ENCODE measurements around the gene SLC8A2. TPM values are rescaled to one million over a fixed set of nuclear protein-coding genes. Genes with fewer than 3 reads are reported as not detected.

SLC8A2 gene
- total RNA-seq, 1 experiment from 2014 or later = 0.10 TPM

DNA sequence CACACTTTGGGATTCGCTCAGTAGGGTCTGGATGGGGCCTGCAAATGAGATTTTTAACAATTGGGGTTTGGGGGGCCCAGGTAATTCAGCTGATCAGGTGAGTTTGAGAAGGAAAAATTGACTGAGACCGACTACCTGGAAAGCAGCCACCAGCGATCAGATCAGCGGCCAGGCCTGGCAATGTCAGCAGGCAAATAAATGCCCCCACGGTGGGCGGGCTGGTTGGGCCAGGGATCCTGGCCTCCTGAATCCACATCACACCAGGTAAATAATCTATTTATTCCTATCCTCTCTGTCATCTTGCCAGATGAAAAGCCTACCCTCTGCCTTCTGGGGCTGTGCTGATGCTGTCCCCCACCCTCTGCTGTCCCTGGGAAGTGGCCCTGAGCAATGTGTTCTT is 33.8 kb upstream of the SLC8A2 start:
- ChIA-PET POLR2A (no interaction called here), CTCF (no interaction called here)
- H3K36me3 ChIP-seq (ENCODE audit: control insufficient read depth, insufficient read depth, low read length) = no peaks in the 10 kb centered on the region

GRCh38 chr19:47503826-47504150 is 32.1 kb upstream of the SLC8A2 start:
- CTCF ChIA-PET = interaction anchor here (0.6 kb wide), 1 partner anchor 96 kb away, joined by 3 read pairs; no protein-coding TSS in a partner anchor
- no peak for ATAC-seq
- H3K27me3 ChIP-seq (ENCODE audit: control insufficient read depth, insufficient read depth, low read length) = no peaks in the 10 kb centered on the region
- H3K27ac ChIP-seq (ENCODE audit: low read length) = no peak overlapping the region
- POLR2A ChIA-PET = no interaction called here
- no peaks in the 10 kb centered on the region for H3K36me3 ChIP-seq (ENCODE audit: control insufficient read depth, insufficient read depth, low read length)
- H3K4me3 ChIP-seq (ENCODE audit: low read depth in 2 of 2, low read length in 2 of 2) = no peak overlapping the region
- no peaks in the 10 kb centered on the region for H3K9me3 ChIP-seq (ENCODE audit: control insufficient read depth, insufficient read depth, low read depth, low read length)
- no TSS peak for BruUV-seq (replicated peaks)
- in situ Hi-C loops (cut with HindIII; ENCODE audit: low pct_unique_long_range_greater_than_20kb, low sequenced_read_pairs) = no loop called here
- no peaks in the 10 kb centered on the region for H3K4me1 ChIP-seq (ENCODE audit: control insufficient read depth, insufficient read depth, low read length)
- TF ChIP-seq POLR2AphosphoS5 (IDR thresholded peaks at IDR 0.05; ENCODE audit: low read depth, low read length) (no peak), SIN3A (IDR thresholded peaks at IDR 0.05; ENCODE audit: borderline replicate concordance, insufficient read depth, low read depth, low read length) (no peak)
- no peak for DNase-seq (ENCODE audit: low read depth, low spot score)
- intact Hi-C loops (cut with micrococcal nuclease; ENCODE audit: unreplicated experiment) = no loop called here

More for the DNA sequence above, 33.8 kb upstream of the SLC8A2 start:
- DNase-seq (ENCODE audit: low read depth, low spot score) = no peak
- ATAC-seq = no peak
- Histone ChIP-seq H3K9me3 (ENCODE audit: control insufficient read depth, insufficient read depth, low read depth, low read length) (no peaks in the 10 kb centered on the region), H3K27me3 (ENCODE audit: control insufficient read depth, insufficient read depth, low read length) (no peaks in the 10 kb centered on the region), H3K27ac (ENCODE audit: low read length) (no peak overlapping the region), H3K4me1 (ENCODE audit: control insufficient read depth, insufficient read depth, low read length) (peaks cover 3% of the 10 kb centered on the region), H3K4me3 (ENCODE audit: low read depth in 2 of 2, low read length in 2 of 2) (no peak overlapping the region)
- in situ Hi-C loops (cut with HindIII; ENCODE audit: low pct_unique_long_range_greater_than_20kb, low sequenced_read_pairs) = no loop called here
- TF ChIP-seq, protein P1, sequence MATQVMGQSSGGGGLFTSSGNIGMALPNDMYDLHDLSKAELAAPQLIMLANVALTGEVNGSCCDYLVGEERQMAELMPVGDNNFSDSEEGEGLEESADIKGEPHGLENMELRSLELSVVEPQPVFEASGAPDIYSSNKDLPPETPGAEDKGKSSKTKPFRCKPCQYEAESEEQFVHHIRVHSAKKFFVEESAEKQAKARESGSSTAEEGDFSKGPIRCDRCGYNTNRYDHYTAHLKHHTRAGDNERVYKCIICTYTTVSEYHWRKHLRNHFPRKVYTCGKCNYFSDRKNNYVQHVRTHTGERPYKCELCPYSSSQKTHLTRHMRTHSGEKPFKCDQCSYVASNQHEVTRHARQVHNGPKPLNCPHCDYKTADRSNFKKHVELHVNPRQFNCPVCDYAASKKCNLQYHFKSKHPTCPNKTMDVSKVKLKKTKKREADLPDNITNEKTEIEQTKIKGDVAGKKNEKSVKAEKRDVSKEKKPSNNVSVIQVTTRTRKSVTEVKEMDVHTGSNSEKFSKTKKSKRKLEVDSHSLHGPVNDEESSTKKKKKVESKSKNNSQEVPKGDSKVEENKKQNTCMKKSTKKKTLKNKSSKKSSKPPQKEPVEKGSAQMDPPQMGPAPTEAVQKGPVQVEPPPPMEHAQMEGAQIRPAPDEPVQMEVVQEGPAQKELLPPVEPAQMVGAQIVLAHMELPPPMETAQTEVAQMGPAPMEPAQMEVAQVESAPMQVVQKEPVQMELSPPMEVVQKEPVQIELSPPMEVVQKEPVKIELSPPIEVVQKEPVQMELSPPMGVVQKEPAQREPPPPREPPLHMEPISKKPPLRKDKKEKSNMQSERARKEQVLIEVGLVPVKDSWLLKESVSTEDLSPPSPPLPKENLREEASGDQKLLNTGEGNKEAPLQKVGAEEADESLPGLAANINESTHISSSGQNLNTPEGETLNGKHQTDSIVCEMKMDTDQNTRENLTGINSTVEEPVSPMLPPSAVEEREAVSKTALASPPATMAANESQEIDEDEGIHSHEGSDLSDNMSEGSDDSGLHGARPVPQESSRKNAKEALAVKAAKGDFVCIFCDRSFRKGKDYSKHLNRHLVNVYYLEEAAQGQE (IDR thresholded peaks at IDR 0.05; ENCODE audit: insufficient read depth in 1 of 2, low read depth in 2 of 2, low read length in 1 of 2) = no peak
- no peak for TF ChIP-seq POLR2AphosphoS5 (IDR thresholded peaks at IDR 0.05; ENCODE audit: low read depth, low read length)
- no peak for TF ChIP-seq TCF7L2 (IDR thresholded peaks at IDR 0.05; ENCODE audit: low read depth, low read length)
- TF ChIP-seq CTCF (IDR thresholded peaks at IDR 0.05) = no peak
- TF ChIP-seq SIN3A (IDR thresholded peaks at IDR 0.05; ENCODE audit: borderline replicate concordance, insufficient read depth, low read depth, low read length) = no peak
- intact Hi-C loops (cut with micrococcal nuclease; ENCODE audit: unreplicated experiment) = no loop called here
- BruUV-seq (replicated peaks) = no TSS peak

DNA sequence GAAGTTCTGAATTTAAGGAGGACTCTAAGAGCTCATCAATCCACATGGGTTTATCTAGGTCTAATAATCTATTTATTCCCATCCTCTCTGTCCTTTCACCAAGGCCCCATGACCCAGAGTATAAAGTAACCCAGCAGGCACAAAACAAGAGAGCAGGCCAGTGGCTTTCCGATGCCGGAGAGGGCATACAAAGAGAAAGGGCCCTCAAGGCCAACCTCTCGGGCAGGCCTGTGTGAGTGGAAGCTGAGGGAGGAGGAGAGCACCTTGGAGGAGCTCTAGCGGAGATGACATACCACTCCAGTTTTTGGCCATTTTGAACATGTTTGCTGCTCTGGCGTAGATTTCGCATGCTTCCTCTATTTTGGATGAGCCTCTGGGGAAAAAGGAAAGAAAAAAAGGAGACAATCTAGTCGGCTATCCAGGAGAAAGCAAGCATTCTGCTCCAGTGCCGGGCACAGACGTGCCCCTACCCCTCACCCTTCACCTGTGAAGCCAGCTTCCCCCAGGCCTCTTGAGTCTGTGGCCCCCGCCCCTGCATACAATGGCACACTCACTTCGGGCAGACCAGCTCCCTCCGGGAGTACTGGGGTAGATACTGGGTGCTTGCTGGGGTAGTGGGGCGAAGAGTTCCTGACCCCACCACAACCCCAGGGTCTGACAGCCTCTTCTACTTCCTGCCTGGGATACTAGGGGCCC is 31.6 kb upstream of the SLC8A2 start:
- BruUV-seq (replicated peaks) = no TSS peak
- Histone ChIP-seq H3K4me3 (ENCODE audit: low read depth in 2 of 2, low read length in 2 of 2) (no peak overlapping the region), H3K36me3 (ENCODE audit: control insufficient read depth, insufficient read depth, low read length) (no peaks in the 10 kb centered on the region), H3K9me3 (ENCODE audit: control insufficient read depth, insufficient read depth, low read depth, low read length) (no peaks in the 10 kb centered on the region), H3K4me1 (ENCODE audit: control insufficient read depth, insufficient read depth, low read length) (no peaks in the 10 kb centered on the region), H3K27ac (ENCODE audit: low read length) (no peak overlapping the region), H3K27me3 (ENCODE audit: control insufficient read depth, insufficient read depth, low read length) (no peaks in the 10 kb centered on the region)
- DNase-seq (ENCODE audit: low read depth, low spot score) (no peak), ATAC-seq (no peak)
- in situ Hi-C loops (cut with HindIII; ENCODE audit: low pct_unique_long_range_greater_than_20kb, low sequenced_read_pairs) (no loop called here), intact Hi-C loops (cut with micrococcal nuclease; ENCODE audit: unreplicated experiment) (no loop called here)
- ChIA-PET CTCF (interaction anchor here (0.6 kb wide), 1 partner anchor 97 kb away, joined by 3 read pairs; no protein-coding TSS in a partner anchor), POLR2A (no interaction called here)
- TF ChIP-seq TCF7L2 (IDR thresholded peaks at IDR 0.05; ENCODE audit: low read depth, low read length) = no peak
- TF ChIP-seq POLR2AphosphoS5 (IDR thresholded peaks at IDR 0.05; ENCODE audit: low read depth, low read length) = no peak
- no peak for TF ChIP-seq CTCF (IDR thresholded peaks at IDR 0.05)
- TF ChIP-seq SIN3A (IDR thresholded peaks at IDR 0.05; ENCODE audit: borderline replicate concordance, insufficient read depth, low read depth, low read length) = no peak
- TF ChIP-seq, protein P1 (IDR thresholded peaks at IDR 0.05; ENCODE audit: insufficient read depth in 1 of 2, low read depth in 2 of 2, low read length in 1 of 2) = no peak

All from Panc1 (cell line).